ENCODE data around the gene TSC2.

Gene TSC2

DNA sequence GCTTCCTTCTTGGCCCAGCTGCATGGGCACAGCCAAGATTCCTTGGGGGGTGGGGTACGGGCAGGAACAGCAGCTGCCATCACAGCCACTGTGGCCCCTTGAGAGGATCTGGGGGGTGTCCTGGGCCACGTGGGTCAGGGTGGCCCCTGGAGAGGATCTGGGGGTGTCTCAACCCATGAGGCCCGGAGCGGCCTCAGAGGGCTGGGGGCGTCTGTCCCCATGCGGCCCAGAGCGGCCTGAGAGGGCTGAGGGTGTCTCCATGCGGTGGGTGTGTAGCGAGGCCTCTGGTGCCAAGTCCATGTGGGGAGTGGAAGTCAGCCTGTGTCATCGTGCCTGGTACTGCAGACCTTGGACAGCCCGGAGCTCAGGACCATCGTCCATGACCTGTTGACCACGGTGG is 13.7 kb downstream of the TSC2 start:
- no peak overlapping the region for H3K4me3 ChIP-seq (ENCODE audit: low read depth, low read length)
- no peak for DNase-seq (ENCODE audit: low read depth)
- TF ChIP-seq, protein P1, sequence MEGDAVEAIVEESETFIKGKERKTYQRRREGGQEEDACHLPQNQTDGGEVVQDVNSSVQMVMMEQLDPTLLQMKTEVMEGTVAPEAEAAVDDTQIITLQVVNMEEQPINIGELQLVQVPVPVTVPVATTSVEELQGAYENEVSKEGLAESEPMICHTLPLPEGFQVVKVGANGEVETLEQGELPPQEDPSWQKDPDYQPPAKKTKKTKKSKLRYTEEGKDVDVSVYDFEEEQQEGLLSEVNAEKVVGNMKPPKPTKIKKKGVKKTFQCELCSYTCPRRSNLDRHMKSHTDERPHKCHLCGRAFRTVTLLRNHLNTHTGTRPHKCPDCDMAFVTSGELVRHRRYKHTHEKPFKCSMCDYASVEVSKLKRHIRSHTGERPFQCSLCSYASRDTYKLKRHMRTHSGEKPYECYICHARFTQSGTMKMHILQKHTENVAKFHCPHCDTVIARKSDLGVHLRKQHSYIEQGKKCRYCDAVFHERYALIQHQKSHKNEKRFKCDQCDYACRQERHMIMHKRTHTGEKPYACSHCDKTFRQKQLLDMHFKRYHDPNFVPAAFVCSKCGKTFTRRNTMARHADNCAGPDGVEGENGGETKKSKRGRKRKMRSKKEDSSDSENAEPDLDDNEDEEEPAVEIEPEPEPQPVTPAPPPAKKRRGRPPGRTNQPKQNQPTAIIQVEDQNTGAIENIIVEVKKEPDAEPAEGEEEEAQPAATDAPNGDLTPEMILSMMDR (IDR thresholded peaks at IDR 0.05; ENCODE audit: control insufficient read depth, extremely low read depth, insufficient read depth), result no peak

DNA sequence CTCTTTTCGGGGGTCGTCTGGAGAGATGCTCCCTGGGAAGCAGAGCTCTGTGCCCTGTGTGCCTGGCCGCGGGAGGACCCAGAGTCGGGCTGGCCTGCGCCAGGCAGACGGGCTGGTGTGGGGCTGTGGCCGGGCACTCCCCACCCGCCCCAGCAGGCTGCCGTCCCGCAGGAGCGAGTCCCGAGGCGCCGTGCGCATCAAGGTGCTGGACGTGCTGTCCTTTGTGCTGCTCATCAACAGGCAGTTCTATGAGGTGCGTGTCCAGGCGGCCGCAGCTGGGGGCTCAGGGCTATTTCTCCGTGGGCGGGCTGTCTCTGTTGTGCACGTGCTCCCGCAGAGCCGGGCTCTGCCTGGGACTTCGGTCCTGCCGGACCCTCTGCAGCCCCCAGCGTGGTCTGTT is 15.0 kb downstream of the TSC2 start:
- DNase-seq (ENCODE audit: low read depth), result no peak
- TF ChIP-seq, protein P1 (IDR thresholded peaks at IDR 0.05; ENCODE audit: control insufficient read depth, extremely low read depth, insufficient read depth), result no peak
- no peak overlapping the region for H3K4me3 ChIP-seq (ENCODE audit: low read depth, low read length)

DNA sequence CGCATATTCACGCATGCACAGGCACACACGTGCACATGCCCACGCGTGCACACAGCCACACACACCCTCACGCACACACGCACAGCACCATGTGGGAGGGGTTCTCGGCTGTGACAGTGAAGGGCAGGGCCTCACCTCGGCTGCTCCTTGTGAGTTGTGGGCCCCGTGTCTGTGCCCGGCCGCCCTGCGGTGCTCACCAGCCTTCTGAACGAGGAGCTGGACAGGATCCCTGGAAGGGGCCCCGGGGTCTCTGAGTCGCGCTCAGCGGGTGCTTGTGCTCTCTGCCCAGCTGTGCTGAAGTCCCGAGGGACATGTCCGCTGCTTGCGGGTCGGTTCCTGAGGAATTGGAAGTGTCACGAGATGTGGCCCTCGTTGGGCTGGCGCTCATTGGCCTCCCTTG is 16.1 kb downstream of the TSC2 start:
- no peak for DNase-seq (ENCODE audit: low read depth)
- no peak overlapping the region for H3K4me3 ChIP-seq (ENCODE audit: low read depth, low read length)
- TF ChIP-seq, protein P1 (IDR thresholded peaks at IDR 0.05; ENCODE audit: control insufficient read depth, extremely low read depth, insufficient read depth), result no peak

DNA sequence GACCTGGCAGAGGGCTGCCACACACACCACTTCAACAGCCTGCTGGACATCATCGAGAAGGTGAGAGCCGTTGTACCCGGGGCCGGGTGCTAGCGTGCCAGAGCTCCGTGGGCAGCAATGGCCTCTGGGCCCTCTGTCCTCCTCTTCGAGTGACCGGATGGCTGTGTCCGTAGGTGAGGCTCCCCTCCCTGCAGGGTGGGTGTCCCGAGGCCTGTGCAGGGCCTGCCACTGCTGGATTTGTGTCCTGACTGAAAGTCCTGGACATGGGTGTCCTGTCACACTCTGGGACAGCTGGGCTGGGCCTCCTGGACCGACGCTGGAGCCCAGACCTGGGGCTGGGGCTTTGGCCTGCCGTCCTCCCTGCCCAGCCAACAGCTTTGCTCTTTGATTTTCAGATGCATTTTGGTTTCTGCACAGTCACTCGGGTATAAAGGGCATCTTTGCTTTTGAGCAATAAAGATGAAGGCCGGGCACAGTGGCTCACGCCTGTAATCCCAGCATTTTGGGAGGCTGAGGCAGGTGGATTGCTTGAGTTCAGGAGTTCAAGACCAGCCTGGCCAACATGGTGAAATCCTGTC is 16.7 kb downstream of the TSC2 start:
- TF ChIP-seq, protein P1 (IDR thresholded peaks at IDR 0.05; ENCODE audit: control insufficient read depth, extremely low read depth, insufficient read depth), result no peak
- no peak overlapping the region for H3K4me3 ChIP-seq (ENCODE audit: low read depth, low read length)
- DNase-seq (ENCODE audit: low read depth), result no peak

DNA sequence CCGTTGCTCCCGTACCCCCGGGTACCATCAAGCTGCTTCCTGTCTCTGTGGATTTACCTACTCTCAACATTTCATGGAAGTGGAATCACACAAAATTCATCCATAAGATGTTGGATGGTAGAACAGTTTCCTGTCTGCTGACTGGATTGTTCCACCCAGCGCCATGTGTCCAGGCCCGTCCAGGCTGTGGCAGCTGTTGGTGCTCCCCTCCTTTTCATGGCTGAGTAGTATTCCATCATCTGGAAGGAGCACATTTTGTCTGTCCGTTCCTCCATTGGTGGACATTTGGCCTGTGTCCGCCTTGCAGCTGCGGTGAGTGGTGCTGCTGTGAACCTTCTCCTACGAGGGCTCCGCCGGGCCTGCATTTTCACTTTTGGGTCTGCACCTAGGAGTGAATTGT is 18.4 kb downstream of the TSC2 start:
- no peak for DNase-seq (ENCODE audit: low read depth)
- no peak overlapping the region for H3K4me3 ChIP-seq (ENCODE audit: low read depth, low read length)
- TF ChIP-seq, protein P1 (IDR thresholded peaks at IDR 0.05; ENCODE audit: control insufficient read depth, extremely low read depth, insufficient read depth), result no peak

DNA sequence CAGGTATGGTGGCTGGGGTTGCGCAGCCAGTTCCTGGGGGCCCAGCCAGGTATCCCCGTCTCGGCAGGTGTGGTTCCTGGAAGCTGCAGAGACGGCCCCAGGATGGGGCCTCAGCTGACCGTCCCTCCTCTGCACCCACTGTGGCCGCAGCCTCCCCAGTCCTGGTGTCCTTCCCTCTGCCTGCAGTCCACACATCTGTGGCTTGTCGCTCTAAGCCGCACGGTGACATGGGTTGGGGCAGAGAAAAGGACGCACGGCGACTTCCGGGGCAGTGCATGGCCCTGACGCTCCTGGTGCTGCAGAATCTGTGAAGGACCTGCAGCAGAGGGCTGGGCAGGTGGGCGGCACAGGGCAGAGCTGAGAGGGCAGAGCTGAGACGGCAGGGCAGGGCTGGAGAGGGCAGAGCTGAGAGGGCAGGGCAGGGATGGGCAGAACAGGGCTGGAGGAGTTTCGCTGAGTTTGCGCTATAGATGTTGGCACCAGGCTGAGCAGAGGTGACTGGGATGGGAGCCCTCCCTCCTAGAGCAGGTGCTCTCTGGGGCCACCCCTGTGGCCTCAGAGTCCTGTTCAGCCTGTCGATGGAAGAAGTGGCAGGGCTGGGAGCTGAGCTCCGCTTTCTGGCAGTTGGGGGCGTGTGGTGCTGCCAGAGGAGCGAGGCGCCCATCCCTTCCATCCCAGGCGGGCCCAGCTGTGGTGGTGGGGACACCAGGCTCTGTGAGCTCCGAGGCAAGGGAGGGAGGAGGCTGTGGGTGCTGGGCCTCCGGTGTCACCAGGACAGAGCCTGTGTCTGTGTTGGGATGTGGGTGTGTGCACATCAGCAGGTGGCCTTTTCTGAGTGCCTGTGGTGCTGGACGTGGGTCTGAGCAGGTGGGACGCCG is 23.0 kb downstream of the TSC2 start:
- TF ChIP-seq, protein P1 (IDR thresholded peaks at IDR 0.05; ENCODE audit: control insufficient read depth, extremely low read depth, insufficient read depth), result no peak
- DNase-seq (ENCODE audit: low read depth), result no peak
- no peak overlapping the region for H3K4me3 ChIP-seq (ENCODE audit: low read depth, low read length)
